ENCODE results near the gene CDK6. TPM values are rescaled to one million over a fixed set of nuclear protein-coding genes. Genes with fewer than 3 reads are reported as not detected.

The CDK6 gene
- total RNA-seq, 2 donors from 2014 or later, result 28.5 to 36.6 TPM

DNA sequence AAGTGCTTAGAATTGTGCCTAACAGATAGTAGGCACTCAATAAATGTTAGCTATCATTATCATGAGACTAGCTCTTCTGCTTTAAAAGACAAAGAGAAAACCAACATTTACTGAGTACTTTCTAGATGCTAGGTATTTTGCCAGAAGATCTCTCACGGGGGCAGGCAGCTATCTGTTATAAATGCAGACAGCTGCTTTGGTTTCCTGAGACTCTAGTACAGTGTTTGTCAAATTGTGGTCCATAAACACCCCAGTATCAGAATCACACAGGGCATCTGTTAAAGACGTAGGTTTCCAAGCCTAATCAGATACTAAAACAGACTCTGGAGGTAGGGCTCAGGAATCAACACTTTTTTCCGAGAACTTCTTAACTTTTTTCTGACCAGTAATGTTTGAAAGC is 260.1 kb downstream of the CDK6 start:
- H3K27me3 Mint-ChIP-seq (ENCODE audit: insufficient read depth), result no peaks in the 10 kb centered on the region
- Histone ChIP-seq H3K27me3 (ENCODE audit: control insufficient read depth, insufficient read depth, low read length, poor library complexity, severe bottlenecking) (no peaks in the 10 kb centered on the region), H3K4me3 (ENCODE audit: low read length) (no peak overlapping the region), H3K9ac (ENCODE audit: extremely low read depth, low read length, poor library complexity, severe bottlenecking) (no peak overlapping the region), H3K9me3 (ENCODE audit: control insufficient read depth, low read length) (no peaks in the 10 kb centered on the region), H3K4me1 (ENCODE audit: control insufficient read depth, insufficient read depth, low read length) (no peaks in the 10 kb centered on the region), H3K27ac (ENCODE audit: low read depth, low read length) (no peak overlapping the region), H3K36me3 (ENCODE audit: control insufficient read depth, insufficient read depth, low read length) (peaks cover 94% of the 10 kb centered on the region)
- H3K36me3 Mint-ChIP-seq (ENCODE audit: low read depth), result peaks cover 68% of the 10 kb centered on the region
- no peak for DNase-seq
- no peak overlapping the region for H3K27ac Mint-ChIP-seq
- TF ChIP-seq, protein P1, sequence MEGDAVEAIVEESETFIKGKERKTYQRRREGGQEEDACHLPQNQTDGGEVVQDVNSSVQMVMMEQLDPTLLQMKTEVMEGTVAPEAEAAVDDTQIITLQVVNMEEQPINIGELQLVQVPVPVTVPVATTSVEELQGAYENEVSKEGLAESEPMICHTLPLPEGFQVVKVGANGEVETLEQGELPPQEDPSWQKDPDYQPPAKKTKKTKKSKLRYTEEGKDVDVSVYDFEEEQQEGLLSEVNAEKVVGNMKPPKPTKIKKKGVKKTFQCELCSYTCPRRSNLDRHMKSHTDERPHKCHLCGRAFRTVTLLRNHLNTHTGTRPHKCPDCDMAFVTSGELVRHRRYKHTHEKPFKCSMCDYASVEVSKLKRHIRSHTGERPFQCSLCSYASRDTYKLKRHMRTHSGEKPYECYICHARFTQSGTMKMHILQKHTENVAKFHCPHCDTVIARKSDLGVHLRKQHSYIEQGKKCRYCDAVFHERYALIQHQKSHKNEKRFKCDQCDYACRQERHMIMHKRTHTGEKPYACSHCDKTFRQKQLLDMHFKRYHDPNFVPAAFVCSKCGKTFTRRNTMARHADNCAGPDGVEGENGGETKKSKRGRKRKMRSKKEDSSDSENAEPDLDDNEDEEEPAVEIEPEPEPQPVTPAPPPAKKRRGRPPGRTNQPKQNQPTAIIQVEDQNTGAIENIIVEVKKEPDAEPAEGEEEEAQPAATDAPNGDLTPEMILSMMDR (conservative IDR thresholded peaks at IDR 0.05), result no peak
- H3K9me3 Mint-ChIP-seq, result no peaks in the 10 kb centered on the region
- 86 to 95% methylated on average over 3 of the region's 3 CpGs for WGBS, 2 experiments (ENCODE audit: insufficient coverage in 1 of 2, insufficient read length in 1 of 2)
- no peaks in the 10 kb centered on the region for H3K4me1 Mint-ChIP-seq
- H3K4me3 Mint-ChIP-seq, result no peak overlapping the region

DNA sequence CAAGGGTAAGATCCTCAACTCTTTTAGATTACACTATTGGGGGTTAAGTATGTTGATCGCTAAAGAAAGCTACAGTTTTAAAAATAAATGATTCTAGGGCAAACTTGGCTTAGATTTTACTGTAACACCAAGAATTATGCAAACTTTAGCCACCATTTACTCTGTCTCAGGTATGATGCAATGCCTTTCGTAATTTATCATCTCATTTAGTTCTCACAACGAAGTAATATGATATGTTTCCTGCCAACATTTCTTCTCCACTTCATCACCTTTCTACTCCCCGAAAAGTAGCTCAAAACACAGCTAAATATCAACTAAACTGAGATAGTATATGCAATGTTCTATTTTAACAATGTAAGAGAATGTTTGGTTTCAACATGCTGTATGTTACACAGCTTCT is 267.2 kb downstream of the CDK6 start:
- Mint-ChIP-seq H3K27me3 (ENCODE audit: insufficient read depth) (no peaks in the 10 kb centered on the region), H3K4me1 (no peaks in the 10 kb centered on the region), H3K4me3 (no peak overlapping the region), H3K27ac (no peak overlapping the region), H3K9me3 (no peaks in the 10 kb centered on the region), H3K36me3 (ENCODE audit: low read depth) (peaks cover 44% of the 10 kb centered on the region)
- Histone ChIP-seq H3K36me3 (ENCODE audit: control insufficient read depth, insufficient read depth, low read length) (peaks cover 81% of the 10 kb centered on the region), H3K9me3 (ENCODE audit: control insufficient read depth, low read length) (no peaks in the 10 kb centered on the region), H3K27ac (ENCODE audit: low read depth, low read length) (no peak overlapping the region), H3K4me1 (ENCODE audit: control insufficient read depth, insufficient read depth, low read length) (peaks cover 1% of the 10 kb centered on the region), H3K9ac (ENCODE audit: extremely low read depth, low read length, poor library complexity, severe bottlenecking) (no peak overlapping the region), H3K4me3 (ENCODE audit: low read length) (no peak overlapping the region), H3K27me3 (ENCODE audit: control insufficient read depth, insufficient read depth, low read length, poor library complexity, severe bottlenecking) (no peaks in the 10 kb centered on the region)
- 93% methylated on average over 2 to 4 of the region's 4 CpGs for WGBS, 2 experiments (ENCODE audit: insufficient coverage in 1 of 2, insufficient read length in 1 of 2)
- no peak for DNase-seq
- TF ChIP-seq, protein P1 (conservative IDR thresholded peaks at IDR 0.05), result no peak

- H3K9me3 ChIP-seq (ENCODE audit: control insufficient read depth, low read length), result no peaks in the 10 kb centered on the region
- TF ChIP-seq, protein P1 (conservative IDR thresholded peaks at IDR 0.05), result no peak
- H3K4me1 ChIP-seq (ENCODE audit: control insufficient read depth, insufficient read depth, low read length), result peaks cover 5% of the 10 kb centered on the region
- no peak overlapping the region for H3K4me3 ChIP-seq (ENCODE audit: low read length)
- Mint-ChIP-seq H3K27ac (no peak overlapping the region), H3K4me3 (no peak overlapping the region), H3K36me3 (ENCODE audit: low read depth) (peaks cover 36% of the 10 kb centered on the region), H3K9me3 (no peaks in the 10 kb centered on the region), H3K27me3 (ENCODE audit: insufficient read depth) (no peaks in the 10 kb centered on the region), H3K4me1 (peaks cover 9% of the 10 kb centered on the region)
- no peak overlapping the region for H3K9ac ChIP-seq (ENCODE audit: extremely low read depth, low read length, poor library complexity, severe bottlenecking)
- WGBS, 2 experiments (ENCODE audit: insufficient coverage in 1 of 2, insufficient read length in 1 of 2), result 95 to 100% methylated on average over 4 to 5 of the region's 6 CpGs
- DNase-seq, result no peak
- no peaks in the 10 kb centered on the region for H3K27me3 ChIP-seq (ENCODE audit: control insufficient read depth, insufficient read depth, low read length, poor library complexity, severe bottlenecking)
- no peak overlapping the region for H3K27ac ChIP-seq (ENCODE audit: low read depth, low read length)
- H3K36me3 ChIP-seq (ENCODE audit: control insufficient read depth, insufficient read depth, low read length), result peaks cover 80% of the 10 kb centered on the region
These were observed 268.9 kb downstream of the CDK6 start for GRCh38 chr7:92567460-92567859.
